H1 (cell line): ENCODE measurements around the gene KMT5B.

Experiments
- ASH2L ChIP-seq: fragments of 200-600, 300-600 bp; sonication (generic); IDR thresholded peaks from one replicate; pipeline ENCODE4 v1.7.1; 2017; ENCODE audit warnings: low read length
- BACH1 ChIP-seq: IDR thresholded peaks from 2 replicates; pipeline ENCODE4 v1.6.1; 2012; ENCODE audit warnings: low read length, improper control_type of control experiment
- CBX8 ChIP-seq: fragments of 300-800, 300-1000 bp; sonication (generic); IDR thresholded peaks from 2 replicates; pipeline ENCODE4 v1.7.1; 2016; ENCODE audit warnings: low read depth, low read length, borderline replicate concordance
- CEBPB ChIP-seq: IDR thresholded peaks from 2 replicates; pipeline ENCODE4 v1.6.1; 2012; ENCODE audit warnings: low read depth, low read length
- SIRT6 ChIP-seq: IDR thresholded peaks from one replicate; pipeline ENCODE4 v1.7.1; 2012; ENCODE audit warnings: low read length, inconsistent platforms
- TEAD4 ChIP-seq: IDR thresholded peaks from 2 replicates; pipeline ENCODE4 v1.6.1; 2012; ENCODE audit warnings: low read depth, low read length, inconsistent platforms, mixed read lengths
- USF2 ChIP-seq: IDR thresholded peaks from 2 replicates; pipeline ENCODE4 v1.6.1; 2011; ENCODE audit warnings: low read length, improper control_type of control experiment
- TF ChIP-seq, protein P1 (sequence below), 3 experiments: IDR thresholded peaks; 1 replicate in 2 of 3; 2 replicates in 1 of 3; pipeline versions ENCODE4 v1.5.1 to v1.6.1; 2011; ENCODE audit warnings: low read length in 3 of 3, mild to moderate bottlenecking in 3 of 3, inconsistent platforms in 2 of 3, low read depth in 1 of 3, moderate library complexity in 1 of 3; ENCODE audit not compliant: insufficient read depth in 1 of 3; ENCODE audit errors: control extremely low read depth in 1 of 3
- TF ChIP-seq, protein P2 (sequence below): IDR thresholded peaks from 2 replicates; pipeline ENCODE4 v1.6.1; 2012; ENCODE audit warnings: low read length, inconsistent platforms

DNA sequence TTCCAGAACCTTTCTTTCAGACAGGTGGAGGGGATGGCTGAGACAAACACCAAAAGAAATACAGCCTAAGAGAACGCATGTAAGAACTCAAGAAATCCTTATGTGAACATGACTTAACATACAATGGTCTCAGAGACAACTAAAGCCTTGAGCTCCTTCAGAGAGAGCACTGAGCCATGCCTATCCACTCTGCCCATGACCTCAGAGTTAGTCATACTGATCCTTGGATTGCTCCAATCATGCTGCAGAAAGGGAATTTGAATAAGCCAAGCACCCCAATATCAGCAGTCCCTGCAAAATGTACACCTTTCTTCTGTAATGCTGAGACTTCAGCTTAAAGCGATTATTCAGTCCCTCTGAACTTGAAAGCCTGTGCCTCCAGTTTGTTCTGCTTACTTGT lies 48.7 kb downstream of the KMT5B start:
- TF ChIP-seq USF2 (no peak), ASH2L (no peak), CEBPB (no peak), CBX8 (no peak), SIRT6 (no peak), TEAD4 (no peak), BACH1 (no peak)
- TF ChIP-seq, protein P1, sequence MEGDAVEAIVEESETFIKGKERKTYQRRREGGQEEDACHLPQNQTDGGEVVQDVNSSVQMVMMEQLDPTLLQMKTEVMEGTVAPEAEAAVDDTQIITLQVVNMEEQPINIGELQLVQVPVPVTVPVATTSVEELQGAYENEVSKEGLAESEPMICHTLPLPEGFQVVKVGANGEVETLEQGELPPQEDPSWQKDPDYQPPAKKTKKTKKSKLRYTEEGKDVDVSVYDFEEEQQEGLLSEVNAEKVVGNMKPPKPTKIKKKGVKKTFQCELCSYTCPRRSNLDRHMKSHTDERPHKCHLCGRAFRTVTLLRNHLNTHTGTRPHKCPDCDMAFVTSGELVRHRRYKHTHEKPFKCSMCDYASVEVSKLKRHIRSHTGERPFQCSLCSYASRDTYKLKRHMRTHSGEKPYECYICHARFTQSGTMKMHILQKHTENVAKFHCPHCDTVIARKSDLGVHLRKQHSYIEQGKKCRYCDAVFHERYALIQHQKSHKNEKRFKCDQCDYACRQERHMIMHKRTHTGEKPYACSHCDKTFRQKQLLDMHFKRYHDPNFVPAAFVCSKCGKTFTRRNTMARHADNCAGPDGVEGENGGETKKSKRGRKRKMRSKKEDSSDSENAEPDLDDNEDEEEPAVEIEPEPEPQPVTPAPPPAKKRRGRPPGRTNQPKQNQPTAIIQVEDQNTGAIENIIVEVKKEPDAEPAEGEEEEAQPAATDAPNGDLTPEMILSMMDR (IDR thresholded peaks at IDR 0.05; ENCODE audit: control extremely low read depth in 1 of 3, insufficient read depth in 1 of 3, low read depth in 1 of 3, low read length in 3 of 3), result no peak
- TF ChIP-seq, protein P2, sequence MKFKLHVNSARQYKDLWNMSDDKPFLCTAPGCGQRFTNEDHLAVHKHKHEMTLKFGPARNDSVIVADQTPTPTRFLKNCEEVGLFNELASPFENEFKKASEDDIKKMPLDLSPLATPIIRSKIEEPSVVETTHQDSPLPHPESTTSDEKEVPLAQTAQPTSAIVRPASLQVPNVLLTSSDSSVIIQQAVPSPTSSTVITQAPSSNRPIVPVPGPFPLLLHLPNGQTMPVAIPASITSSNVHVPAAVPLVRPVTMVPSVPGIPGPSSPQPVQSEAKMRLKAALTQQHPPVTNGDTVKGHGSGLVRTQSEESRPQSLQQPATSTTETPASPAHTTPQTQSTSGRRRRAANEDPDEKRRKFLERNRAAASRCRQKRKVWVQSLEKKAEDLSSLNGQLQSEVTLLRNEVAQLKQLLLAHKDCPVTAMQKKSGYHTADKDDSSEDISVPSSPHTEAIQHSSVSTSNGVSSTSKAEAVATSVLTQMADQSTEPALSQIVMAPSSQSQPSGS, result no peak
